UCSD-AML1 (cell line): ENCODE measurements around the gene TOR3A.
"Not testable (repeated sequence)": the region's sequence is repeated elsewhere in the genome, so short reads cannot be mapped to it uniquely, and the experiment has no call there.

Experiments
- DNase-seq: peaks from one replicate; lab custom pipeline; 2025; ENCODE audit not compliant: unreplicated experiment; lab: John Stamatoyannopoulos, UW

The TOR3A gene

DNA sequence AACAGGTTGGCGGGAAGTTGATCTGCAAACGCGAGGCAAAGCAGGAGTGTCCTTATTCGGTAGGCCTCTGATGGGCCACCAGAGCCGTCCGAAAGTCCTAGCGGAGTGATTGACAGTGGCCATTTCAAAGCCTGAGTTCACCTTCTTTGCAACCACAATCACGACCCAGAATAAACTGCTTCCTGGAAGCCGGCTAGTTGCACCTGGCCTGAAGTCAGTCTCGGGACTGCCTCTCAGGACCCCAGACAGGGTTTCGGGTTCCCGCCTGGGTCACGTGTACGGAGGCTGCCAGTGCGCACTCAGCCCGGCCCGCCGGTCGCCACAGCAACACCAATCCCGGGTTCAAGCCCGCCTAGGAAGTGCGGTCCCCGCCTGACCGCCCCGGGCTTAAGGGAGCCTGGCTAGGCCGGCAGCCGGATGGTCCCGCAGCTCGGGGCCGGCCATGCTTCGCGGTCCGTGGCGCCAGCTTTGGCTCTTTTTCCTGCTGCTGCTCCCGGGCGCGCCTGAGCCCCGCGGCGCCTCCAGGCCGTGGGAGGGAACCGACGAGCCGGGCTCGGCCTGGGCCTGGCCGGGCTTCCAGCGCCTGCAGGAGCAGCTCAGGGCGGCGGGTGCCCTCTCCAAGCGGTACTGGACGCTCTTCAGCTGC lies at the start of gene TOR3A:
Gene TOR3A, plus strand, starts transcription at position 384 of the 646 bp plus-strand sequence. Its CDS starts 59 bp downstream, at position 443.
- peak; percentile 86 for DNase-seq

DNA sequence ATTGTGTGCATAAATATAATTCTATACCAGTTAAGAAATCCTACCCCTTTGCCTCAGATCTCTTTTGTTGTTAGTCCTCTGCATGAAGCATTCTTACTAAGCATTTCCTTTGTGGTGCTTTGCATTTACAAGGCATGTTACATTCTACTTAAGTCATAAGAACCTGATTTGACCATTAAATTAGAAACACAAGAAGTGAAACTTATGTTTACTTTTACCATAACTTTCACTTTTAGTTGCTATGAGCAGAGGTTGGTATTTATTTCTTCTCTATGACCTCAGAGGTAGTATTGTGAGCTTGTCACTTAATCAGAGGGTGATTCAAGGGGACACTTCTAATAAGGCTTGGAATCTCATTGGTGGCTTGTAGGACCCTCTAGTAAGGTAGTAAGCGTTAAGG lies 47.1 kb upstream of the TOR3A start:
- DNase-seq = no peak

GRCh38 chr1:179036844-179037465 lies 44.9 kb upstream of the TOR3A start:
- DNase-seq = no peak

GRCh38 chr1:179038528-179039281 lies 43.2 kb upstream of the TOR3A start:
- DNase-seq = no peak

DNA sequence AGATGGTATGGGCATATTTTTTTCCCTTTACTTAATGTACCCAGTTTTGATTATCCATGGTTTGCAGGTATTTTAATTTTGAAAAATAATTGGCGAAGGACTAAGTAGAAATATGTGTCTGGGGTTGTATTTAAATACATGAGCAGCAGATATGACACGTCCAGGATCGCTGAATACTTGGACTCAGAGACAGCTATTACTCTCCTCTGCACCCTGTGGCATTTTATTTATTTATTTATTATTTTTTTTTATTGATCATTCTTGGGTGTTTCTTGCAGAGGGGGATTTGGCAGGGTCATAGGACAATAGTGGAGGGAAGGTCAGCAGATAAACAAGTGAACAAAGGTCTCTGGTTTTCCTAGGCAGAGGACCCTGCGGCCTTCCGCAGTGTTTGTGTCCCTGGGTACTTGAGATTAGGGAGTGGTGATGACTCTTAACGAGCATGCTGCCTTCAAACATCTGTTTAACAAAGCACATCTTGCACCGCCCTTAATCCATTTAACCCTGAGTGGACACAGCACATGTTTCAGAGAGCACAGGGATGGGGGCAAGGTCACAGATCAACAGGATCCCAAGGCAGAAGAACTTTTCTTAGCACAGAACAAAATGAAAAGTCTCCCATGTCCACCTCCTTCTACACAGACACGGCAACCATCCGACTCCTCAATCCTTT lies 42.2 kb upstream of the TOR3A start:
- DNase-seq = not testable (repeated sequence)

DNA sequence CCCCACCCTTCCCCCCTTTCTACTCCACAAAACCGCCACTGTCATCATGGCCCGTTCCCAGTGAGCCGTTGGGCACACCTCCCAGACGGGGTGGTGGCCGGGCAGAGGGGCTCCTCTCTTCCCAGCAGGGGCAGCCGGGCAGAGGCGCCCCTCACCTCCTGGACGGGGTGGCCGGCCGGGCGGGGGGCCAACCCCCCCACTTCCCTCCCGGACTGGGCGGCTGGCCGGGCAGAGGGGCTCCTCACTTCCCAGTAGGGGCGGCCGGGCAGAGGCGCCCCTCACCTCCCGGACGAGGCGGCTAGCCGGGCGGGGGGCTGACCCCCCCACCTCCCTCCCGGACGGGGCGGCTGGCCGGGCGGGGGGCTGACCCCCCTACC lies 41.7 kb upstream of the TOR3A start:
- not testable (repeated sequence) for DNase-seq

- no peak for DNase-seq
Measured at GRCh38 chr1:179042087-179042486, 39.8 kb upstream of the TOR3A start.

DNA sequence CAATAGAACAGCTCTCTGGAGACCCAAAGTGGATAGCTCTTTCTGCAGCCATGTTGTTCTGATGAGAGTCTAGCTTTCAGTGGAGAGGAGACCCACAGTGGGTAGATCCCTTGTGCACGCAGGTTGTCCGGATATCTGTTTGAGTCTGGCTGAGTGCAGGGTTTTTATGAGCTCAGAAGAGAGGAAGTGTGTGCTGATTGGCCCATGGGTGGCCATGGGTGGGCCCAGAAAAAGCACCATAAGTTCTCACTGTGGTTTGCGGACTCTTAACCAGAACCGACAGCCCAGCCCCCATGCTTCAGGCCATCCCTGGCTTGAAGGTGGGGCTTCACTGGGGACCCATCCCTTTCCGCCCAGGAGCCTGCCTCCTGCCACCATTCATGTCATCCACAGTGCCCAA lies 39.2 kb upstream of the TOR3A start:
- DNase-seq = no peak

DNA sequence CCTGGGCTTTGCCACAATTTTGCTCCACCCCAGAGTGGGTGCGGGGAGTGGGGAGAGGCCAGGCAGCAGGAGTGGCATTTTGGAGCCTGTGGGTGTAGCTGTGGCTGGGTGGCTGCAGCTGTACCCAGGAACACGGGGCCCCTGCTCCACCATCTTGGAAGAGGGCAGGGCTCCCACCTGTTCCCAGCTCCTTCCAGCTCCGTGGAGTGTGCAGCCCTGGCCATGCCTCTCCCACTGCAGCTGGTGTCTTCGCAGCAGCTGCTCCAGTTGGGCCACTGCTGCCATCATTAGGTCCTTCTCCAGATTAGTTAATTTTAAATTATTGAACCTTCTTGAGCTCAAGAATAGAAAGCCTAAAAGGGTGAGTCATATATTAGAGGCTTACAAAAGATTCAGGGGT lies 38.6 kb upstream of the TOR3A start:
- DNase-seq = no peak

DNA sequence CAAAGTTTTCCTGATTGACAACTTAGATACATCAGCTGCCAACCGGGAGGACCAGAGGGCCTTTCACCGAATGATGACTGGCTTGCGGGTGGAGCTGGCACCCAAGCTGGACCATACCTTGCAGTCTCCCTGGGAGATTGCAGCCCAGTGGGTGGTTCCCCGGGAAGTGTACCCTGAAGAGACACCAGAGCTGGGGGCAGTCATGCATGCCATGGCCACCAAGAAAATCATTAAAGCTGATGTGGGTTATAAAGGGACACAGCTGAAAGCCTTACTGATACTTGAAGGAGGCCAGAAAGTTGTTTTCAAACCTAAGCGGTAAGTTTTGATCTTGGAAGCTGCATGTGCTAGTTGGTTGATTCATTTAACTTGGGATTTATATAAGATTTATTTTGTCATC lies 38.0 kb upstream of the TOR3A start:
- no peak for DNase-seq

DNA sequence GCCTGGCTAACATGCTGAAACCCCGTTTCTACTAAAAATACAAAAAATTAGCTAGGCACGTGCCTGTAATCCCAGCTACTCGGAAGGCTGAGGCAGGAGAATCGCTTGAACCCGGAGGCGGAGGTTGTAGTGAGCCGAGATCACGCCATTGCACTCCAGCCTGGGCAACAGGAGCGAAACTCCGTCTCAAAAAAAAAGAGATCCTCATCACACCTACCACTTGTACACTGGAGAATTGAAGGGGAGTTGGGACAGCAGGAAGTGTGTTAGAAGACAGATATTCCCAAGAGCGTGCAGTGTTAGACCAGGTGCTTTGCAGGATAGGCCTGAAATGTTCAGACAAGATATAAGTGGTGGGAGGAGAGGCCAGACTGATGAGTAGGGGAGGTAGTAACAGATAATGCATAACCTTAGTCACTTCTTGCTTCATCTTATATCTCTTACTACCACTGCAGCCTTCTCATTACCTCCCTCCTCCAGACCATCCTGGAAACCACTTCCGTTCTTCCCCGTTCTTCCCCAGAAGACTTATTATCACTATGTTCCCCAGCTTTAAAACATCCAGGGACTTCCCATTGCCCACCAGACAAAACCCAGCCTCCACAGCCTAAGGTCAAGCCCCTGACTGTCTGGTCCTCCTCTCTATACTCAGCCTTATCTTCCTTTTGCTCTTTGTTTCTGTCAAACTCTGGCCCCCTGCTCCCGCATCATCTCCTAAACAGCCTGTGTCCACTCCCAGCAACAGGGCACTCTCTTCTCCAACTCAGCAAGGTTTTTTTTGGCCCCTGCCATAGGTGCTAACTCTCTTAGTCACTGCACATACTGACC lies 34.8 kb upstream of the TOR3A start:
- no peak for DNase-seq

DNA sequence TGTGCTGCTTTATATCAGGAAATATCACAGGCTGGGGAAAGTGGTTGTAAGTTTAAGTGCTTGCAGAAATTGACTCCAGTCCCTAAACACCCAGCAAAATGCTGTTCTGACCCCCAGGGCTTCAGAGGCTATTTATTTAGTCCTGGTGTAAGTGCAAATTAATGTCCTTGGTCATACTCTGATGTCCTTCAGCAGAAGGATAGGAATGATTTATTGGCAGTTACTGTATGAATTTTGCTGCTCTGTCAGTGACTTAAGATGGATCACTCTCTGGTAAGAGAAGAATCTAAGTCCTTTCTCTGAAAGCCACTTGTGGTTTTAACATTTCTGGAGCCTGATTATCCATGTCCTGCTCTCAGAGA lies 34.3 kb upstream of the TOR3A start:
- no peak for DNase-seq

GRCh38 chr1:179048339-179049124 lies 33.3 kb upstream of the TOR3A start:
- no peak for DNase-seq

GRCh38 chr1:179052776-179053175 lies 29.1 kb upstream of the TOR3A start:
- DNase-seq = no peak

DNA sequence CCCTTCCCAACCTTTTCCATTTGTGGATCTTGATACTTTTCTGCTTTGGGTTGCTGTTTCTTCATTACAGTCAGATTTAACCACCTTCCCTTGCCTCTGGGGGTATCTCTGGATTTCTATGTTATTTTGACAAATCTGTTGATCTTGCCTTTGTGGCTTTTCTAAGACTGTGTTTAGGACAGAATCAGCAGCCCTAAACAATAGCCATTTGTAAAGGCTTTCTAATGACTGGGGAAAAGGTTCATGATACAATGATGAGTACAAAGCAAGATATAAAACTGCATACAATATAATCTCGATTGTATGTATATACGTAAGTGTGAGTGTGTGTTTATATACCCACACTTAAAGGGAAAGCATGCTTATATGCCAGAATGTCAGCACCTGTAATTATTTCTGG lies 28.4 kb upstream of the TOR3A start:
- no peak for DNase-seq

GRCh38 chr1:179055937-179056336 lies 25.9 kb upstream of the TOR3A start:
- no peak for DNase-seq

GRCh38 chr1:179058487-179059483 lies 23.1 kb upstream of the TOR3A start:
- DNase-seq = no peak

DNA sequence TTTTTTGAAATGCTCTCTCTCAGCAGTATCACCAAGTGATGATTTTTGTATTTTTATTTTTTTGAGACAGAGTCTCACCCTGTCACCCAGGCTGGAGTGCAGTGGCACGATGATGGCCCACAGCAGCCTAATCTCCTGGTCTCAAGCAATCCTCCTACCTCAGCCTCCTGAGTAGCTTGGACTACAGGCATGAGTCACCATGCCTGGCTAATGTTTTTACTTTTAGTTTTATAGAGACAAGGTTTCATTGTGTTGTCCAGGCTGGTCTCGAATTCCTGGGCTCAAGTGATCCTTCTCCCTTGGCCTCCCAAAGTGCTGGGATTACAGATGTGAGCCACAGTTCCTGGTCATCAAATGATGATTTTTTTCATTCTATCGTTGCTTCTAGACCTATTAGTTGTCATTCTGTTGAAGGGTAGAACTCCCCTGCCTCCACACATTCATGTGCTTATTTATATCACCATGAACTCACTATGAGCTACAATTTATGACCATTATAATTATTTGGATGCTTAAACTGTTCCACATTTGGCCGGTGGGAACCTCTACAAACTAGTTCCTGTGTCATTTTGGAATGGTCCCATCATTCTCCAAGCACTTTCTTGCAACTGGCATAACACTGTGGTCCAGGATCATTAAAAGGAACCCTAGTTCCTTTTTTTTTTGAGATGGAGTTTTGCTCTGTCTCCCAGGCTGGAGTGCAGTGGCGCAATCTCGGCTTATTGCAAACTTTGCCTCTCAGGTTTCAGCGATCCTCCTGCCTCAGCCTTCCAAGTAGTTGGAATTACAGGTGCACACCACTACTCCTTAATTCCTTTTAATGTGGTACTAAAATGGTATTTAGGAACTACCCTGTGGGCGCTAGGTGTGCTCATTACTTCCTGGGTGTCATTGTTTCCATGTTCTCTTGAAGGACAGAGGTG lies 20.2 kb upstream of the TOR3A start:
- no peak for DNase-seq
